Endodermal cell (in vitro differentiated cells): ENCODE data around the gene PPM1K. TPM values are rescaled to one million over a fixed set of nuclear protein-coding genes. Genes with fewer than 3 reads are reported as not detected.
A peak's percentile ranks its signal among the peaks of the same experiment; 100 is the strongest.

Source experiments
- DNase-seq: peaks from one replicate; pipeline ENCODE4 v3.0.0-alpha.2; 2017
- H3K27ac ChIP-seq: 2 replicates; pipeline ENCODE4 v1.5.1; 2013; ENCODE audit warnings: mild to moderate bottlenecking, low read depth, low read length, moderate library complexity
- H3K27me3 ChIP-seq: 2 replicates; pipeline ENCODE4 v1.6.1; 2013; ENCODE audit warnings: mild to moderate bottlenecking, low read length, moderate library complexity; ENCODE audit not compliant: insufficient read depth, control insufficient read depth, poor library complexity, severe bottlenecking
- H3K36me3 ChIP-seq: 2 replicates; pipeline ENCODE4 v1.7.0; 2013; ENCODE audit warnings: mild to moderate bottlenecking, low read length, moderate library complexity; ENCODE audit not compliant: control insufficient read depth, insufficient read depth
- H3K4me1 ChIP-seq: one replicate; pipeline ENCODE4 v1.7.0; 2013; ENCODE audit warnings: low read length; ENCODE audit not compliant: control insufficient read depth, insufficient read depth
- H3K4me3 ChIP-seq: 2 replicates; pipeline ENCODE4 v1.5.1; 2013; ENCODE audit warnings: mild to moderate bottlenecking, low read length, moderate library complexity
- H3K9ac ChIP-seq: 2 replicates; pipeline ENCODE4 v1.6.1; 2013; ENCODE audit warnings: mild to moderate bottlenecking, low read length, moderate library complexity; ENCODE audit not compliant: poor library complexity, severe bottlenecking; ENCODE audit errors: extremely low read depth
- H3K9me3 ChIP-seq: 2 replicates; pipeline ENCODE4 v1.6.1; 2013; ENCODE audit warnings: mild to moderate bottlenecking, low read length, moderate library complexity; ENCODE audit not compliant: control insufficient read depth
- H3K27ac Mint-ChIP-seq: 2 replicates; pipeline ENCODE4 v1.8.0; 2020; ENCODE audit warnings: mixed read lengths
- H3K27me3 Mint-ChIP-seq: 2 replicates; pipeline ENCODE4 v1.8.0; 2021; ENCODE audit warnings: mild to moderate bottlenecking, mixed read lengths; ENCODE audit not compliant: insufficient read depth
- H3K36me3 Mint-ChIP-seq: 2 replicates; pipeline ENCODE4 v1.8.0; 2020; ENCODE audit warnings: low read depth, mixed read lengths
- H3K4me1 Mint-ChIP-seq: 2 replicates; pipeline ENCODE4 v1.8.0; 2020; ENCODE audit warnings: mixed read lengths
- H3K4me3 Mint-ChIP-seq: 2 replicates; pipeline ENCODE4 v1.8.0; 2020; ENCODE audit warnings: mild to moderate bottlenecking, moderate library complexity, mixed read lengths
- H3K9me3 Mint-ChIP-seq: 2 replicates; pipeline ENCODE4 v1.8.0; 2020; ENCODE audit warnings: mild to moderate bottlenecking, mixed read lengths
- CTCF ChIP-seq: fragments of 200-600 bp; sonication (generic); conservative IDR thresholded peaks from 2 replicates; pipeline ENCODE4 v1.5.0; 2021; ENCODE audit warnings: antibody characterized with exemption, mild to moderate bottlenecking
- WGBS, 2 experiments: methylation state at CpG; one replicate each; pipeline versions ENCODE4 v1.1.5 to v1.1.7; 2013; ENCODE audit warnings: missing lambda C conversion rate in 2 of 2, mixed read lengths in 1 of 2; ENCODE audit not compliant: insufficient coverage in 1 of 2, insufficient read length in 1 of 2; 5-methylcytosine and 5-hydroxymethylcytosine counted together
- long read RNA-seq, 4 experiments: library from polyadenylated mRNA in 2 of 4; library from RNA in 1 of 4; library from capped mRNA in 1 of 4; stranded (forward) in 3 of 4; unstranded in 1 of 4; transcript quantifications; one replicate each; pipeline ENCODE4 v2.0.0, GENCODE V29; 2020 to 2021; ENCODE audit warnings: inconsistent platforms in 1 of 4
- polyA plus RNA-seq, 2 experiments: library from polyadenylated mRNA; stranded (reverse); fragments of 50-300 nt; gene quantifications; one replicate each; pipeline ENCODE4 v1.2.3, GENCODE V29; 2013
- total RNA-seq, 2 donors: library from RNA; stranded (reverse); fragmentation: NEBNext Ultra II Directional in 1 of 2; extraction: Animal tissue kit (Norgen Biotek cat#: 25700) in 1 of 2; gene quantifications; 2 replicates in 1 of 2; 3 replicates in 1 of 2; pipeline ENCODE4 v1.2.1, GENCODE V29; 2021

Gene PPM1K
- total RNA-seq = 10 to 100 TPM; 35.1 to 37.8 TPM
- 8.4 TPM for polyA plus RNA-seq (2013, experiment 1 of 2)
- 11.2 TPM for polyA plus RNA-seq (2013, experiment 2 of 2)
- long read RNA-seq, experiment 1, full-length matches to known transcripts = 1 of 4 reads
- long read RNA-seq, experiment 1, partial matches to known transcripts = 2 of 4 reads
- long read RNA-seq, experiment 1, other reads (novel, unspliced or antisense) = 1 of 4 reads
- long read RNA-seq, experiment 2, full-length matches to known transcripts = 34 of 62 reads
- long read RNA-seq, experiment 2, partial matches to known transcripts = 9 of 62 reads
- long read RNA-seq, experiment 2, other reads (novel, unspliced or antisense) = 19 of 62 reads
- long read RNA-seq, experiment 3, full-length matches to known transcripts = 55 of 79 reads
- long read RNA-seq, experiment 3, partial matches to known transcripts = 9 of 79 reads
- long read RNA-seq, experiment 3, other reads (novel, unspliced or antisense) = 15 of 79 reads
- long read RNA-seq, experiment 4, full-length matches to known transcripts = 20 of 24 reads
- long read RNA-seq, experiment 4, partial matches to known transcripts = 3 of 24 reads
- long read RNA-seq, experiment 4, other reads (novel, unspliced or antisense) = 1 of 24 reads

GRCh38 chr4:88284439-88285234 is at the start of gene PPM1K:
Gene PPM1K (minus strand): TSS chr4:88284561. CDS start chr4:88278583, 5,978 bp downstream.
- WGBS, 2 experiments = 1 to 2% methylated on average over 25 to 55 of the region's 55 CpGs
- Mint-ChIP-seq H3K4me1 (peaks cover 38% of the 10 kb centered on the region), H3K36me3 (peaks cover 8% of the 10 kb centered on the region), H3K27me3 (peaks cover 1% of the 10 kb centered on the region), H3K9me3 (no peaks in the 10 kb centered on the region), H3K27ac (peak within 1 kb of the TSS; percentile 97), H3K4me3 (peak within 1 kb of the TSS; percentile 89)
- no peak for TF ChIP-seq CTCF
- Histone ChIP-seq H3K9ac (peak within 1 kb of the TSS; percentile 97), H3K4me1 (no peaks in the 10 kb centered on the region), H3K4me3 (peak within 1 kb of the TSS; percentile 99), H3K36me3 (no peaks in the 10 kb centered on the region), H3K27me3 (no peaks in the 10 kb centered on the region), H3K27ac (peak within 1 kb of the TSS; percentile 98), H3K9me3 (peaks cover 13% of the 10 kb centered on the region)
- peak; percentile 100 for DNase-seq

GRCh38 chr4:88333741-88334405 is 49.5 kb upstream of the PPM1K start:
- H3K27me3 Mint-ChIP-seq = no peaks in the 10 kb centered on the region
- Histone ChIP-seq H3K9ac (no peak overlapping the region), H3K27me3 (no peaks in the 10 kb centered on the region), H3K27ac (no peak overlapping the region), H3K4me1 (no peaks in the 10 kb centered on the region), H3K9me3 (peaks cover 8% of the 10 kb centered on the region), H3K36me3 (peaks cover 8% of the 10 kb centered on the region), H3K4me3 (no peak overlapping the region)
- H3K4me3 Mint-ChIP-seq = no peak overlapping the region
- no peaks in the 10 kb centered on the region for H3K36me3 Mint-ChIP-seq
- DNase-seq = no peak
- no peak for TF ChIP-seq CTCF
- 100% methylated on average over 1 of the region's 1 CpG; no CpG with 5 or more reads in 1 of the 2 experiments for WGBS, 2 experiments
- peaks cover 3% of the 10 kb centered on the region for H3K4me1 Mint-ChIP-seq
- H3K27ac Mint-ChIP-seq = no peak overlapping the region
- H3K9me3 Mint-ChIP-seq = no peaks in the 10 kb centered on the region

- no peaks in the 10 kb centered on the region for H3K9me3 Mint-ChIP-seq
- no peak overlapping the region for H3K4me3 ChIP-seq
- H3K4me1 ChIP-seq = no peaks in the 10 kb centered on the region
- no peaks in the 10 kb centered on the region for H3K36me3 ChIP-seq
- peaks cover 9% of the 10 kb centered on the region for H3K4me1 Mint-ChIP-seq
- no peak for TF ChIP-seq CTCF
- WGBS, 2 experiments = 91 to 100% methylated on average over 1 of the region's 1 CpG
- no peak overlapping the region for H3K9ac ChIP-seq
- no peaks in the 10 kb centered on the region for H3K36me3 Mint-ChIP-seq
- H3K9me3 ChIP-seq = peaks cover 10% of the 10 kb centered on the region
- no peaks in the 10 kb centered on the region for H3K27me3 ChIP-seq
- no peak for DNase-seq
- no peak overlapping the region for H3K4me3 Mint-ChIP-seq
- no peak overlapping the region for H3K27ac ChIP-seq
- H3K27ac Mint-ChIP-seq = no peak overlapping the region
- no peaks in the 10 kb centered on the region for H3K27me3 Mint-ChIP-seq
Observed at GRCh38 chr4:88327665-88328064, 43.3 kb upstream of the PPM1K start.
